Adrenal gland (tissue), 12 donors: ENCODE data around the gene CACNA1D. TPM values are rescaled to one million over a fixed set of nuclear protein-coding genes. Genes with fewer than 3 reads are reported as not detected.

Source experiments
- DNase-seq, 7 donors: peaks; one replicate each; pipeline ENCODE4 v3.0.0-alpha.2; 2019 to 2020
- H3K27ac ChIP-seq, 5 donors: fragments of 200-600 bp; sonication (generic) in 4 of 5; 1 replicate in 3 of 5; 2 replicates in 2 of 5; pipeline versions ENCODE4 v1.5.1 to v1.8.0; 2016 to 2020; ENCODE audit warnings: mild to moderate bottlenecking in 1 of 5
- H3K27me3 ChIP-seq: fragments of 200-600 bp; 2 replicates; pipeline ENCODE4 v1.8.0; 2021
- H3K36me3 ChIP-seq, 2 donors: fragments of 200-600 bp; replicated peaks in 1 of 2; 1 replicate in 1 of 2; 2 replicates in 1 of 2; pipeline versions ENCODE4 v1.5.1 to v1.8.0; 2018 to 2022
- H3K4me1 ChIP-seq, 2 donors: fragments of 200-600 bp; replicated peaks in 1 of 2; 1 replicate in 1 of 2; 2 replicates in 1 of 2; pipeline versions ENCODE4 v1.5.1 to v1.8.0; 2018 to 2021
- H3K4me3 ChIP-seq, 4 donors: fragments of 200-600 bp; sonication (generic) in 3 of 4; one replicate each; pipeline ENCODE4 v1.5.1; 2016 to 2018
- H3K9me3 ChIP-seq, 3 donors: fragments of 200-600 bp; sonication (generic) in 1 of 3; replicated peaks in 1 of 3; 1 replicate in 2 of 3; 2 replicates in 1 of 3; pipeline versions ENCODE4 v1.5.1 to v1.8.0; 2016 to 2021
- CTCF ChIP-seq, 6 experiments: fragments of 450-650 bp in 4 of 6; fragments of 200-600 bp in 2 of 6; sonication (generic) in 1 of 6; IDR thresholded peaks; 1 replicate in 5 of 6; 2 replicates in 1 of 6; pipeline versions ENCODE4 v1.5.1 to v1.8.0; 2016 to 2021; ENCODE audit warnings: antibody characterized with exemption in 6 of 6, mild to moderate bottlenecking in 2 of 6, moderate library complexity in 1 of 6
- POLR2A ChIP-seq, 2 donors: fragments of 450-650 bp; IDR thresholded peaks; one replicate each; pipeline ENCODE4 v1.6.1; 2017; ENCODE audit warnings: antibody characterized with exemption in 2 of 2, mild to moderate bottlenecking in 2 of 2, moderate library complexity in 1 of 2
- WGBS, 4 donors: extraction: QIAGEN DNeasy Blood & Tissue Kit in 2 of 4; methylation state at CpG; one replicate each; pipeline versions ENCODE4 v1.1.5 to v1.1.7; 2013 to 2017; 5-methylcytosine and 5-hydroxymethylcytosine counted together
- intact Hi-C, 2 donors: fragments of 100-400 bp; cut with DNase I; formaldehyde crosslinking; loops; one replicate each; pipeline versions ENCODE4 v1.14.1 to v1.15.0; 2022 to 2023
- polyA plus RNA-seq, 3 donors: library from polyadenylated mRNA; stranded (reverse); fragments of 200-250 nt in 2 of 3; fragments of 350-450 nt in 1 of 3; fragmentation: Illumina TruSeq in 1 of 3; extraction: RNeasy Lipid Tissue Mini Kit (QIAGEN cat#74804) in 1 of 3; gene quantifications; one replicate each; pipeline ENCODE4 v1.2.3, GENCODE V29; 2013 to 2014
- total RNA-seq, 9 donors: library from RNA; depleted of rRNA in 4 of 9; stranded (reverse); fragments of >200 nt in 4 of 9; fragments of 120-200 nt in 1 of 9; fragmentation: NEBNext Ultra II Directional in 1 of 9; extraction: Animal tissue kit (Norgen Biotek cat#: 25700) in 1 of 9; gene quantifications; one replicate each; pipeline versions ENCODE4 v1.1.0 to v1.2.4, GENCODE V29; 2013 to 2023
- donor health status: healthy with polysubstance abuse.
- donor health status: Bipolar disorder and iron deficiency.
- donor health status: DM: yes; HTN: yes; CAD: no.
- donor health status: DM: no; HTN: no; CAD: no.
- donor health status: DM: no; HTN: no; CAD: no.
- donor health status: DM: yes; HTN: yes; CAD: no.

Gene CACNA1D
- total and polyA plus RNA-seq, 12 donors: 25.8 to 111 (median 63.0) TPM

- Histone ChIP-seq H3K9me3 (no peaks in the 10 kb centered on the region), H3K27me3 (no peaks in the 10 kb centered on the region), H3K27ac (peak overlapping the region; percentile 9 to 87 (median 77)), H3K4me3 (no peak overlapping the region), H3K4me1 (peaks cover 12 to 52% of the 10 kb centered on the region in 2 donors), H3K36me3 (no peaks in the 10 kb centered on the region)
- peak in 6 of 7 donors; percentile 29 to 70 (median 46) for DNase-seq
- WGBS, 4 donors: 33 to 40% (median 38%) methylated on average over 10 of the region's 10 CpGs
- intact Hi-C loops: no loop called here
- TF ChIP-seq POLR2A (IDR thresholded peaks at IDR 0.05) (no peak), CTCF (IDR thresholded peaks at IDR 0.05) (no peak)
Observed at GRCh38 chr3:53545310-53545995, 51.0 kb downstream of the CACNA1D start.

GRCh38 chr3:53545996-53546359, 51.6 kb downstream of the CACNA1D start:
- TF ChIP-seq POLR2A (IDR thresholded peaks at IDR 0.05): no peak
- TF ChIP-seq CTCF (IDR thresholded peaks at IDR 0.05): no peak
- WGBS, 4 donors: 48 to 68% (median 60%) methylated on average over 7 of the region's 7 CpGs
- H3K4me3 ChIP-seq: no peak overlapping the region
- H3K27me3 ChIP-seq: no peaks in the 10 kb centered on the region
- peak overlapping the region; percentile 9 to 87 (median 77) for H3K27ac ChIP-seq
- no peaks in the 10 kb centered on the region for H3K36me3 ChIP-seq
- intact Hi-C loops: no loop called here
- no peak for DNase-seq
- H3K9me3 ChIP-seq: no peaks in the 10 kb centered on the region
- H3K4me1 ChIP-seq: peaks cover 17 to 57% of the 10 kb centered on the region in 2 donors

- Histone ChIP-seq H3K4me3 (no peak overlapping the region), H3K36me3 (no peaks in the 10 kb centered on the region), H3K4me1 (peaks cover 23 to 69% of the 10 kb centered on the region in 2 donors), H3K9me3 (no peaks in the 10 kb centered on the region), H3K27me3 (no peaks in the 10 kb centered on the region), H3K27ac (no peak overlapping the region)
- no peak for TF ChIP-seq CTCF (IDR thresholded peaks at IDR 0.05)
- TF ChIP-seq POLR2A (IDR thresholded peaks at IDR 0.05): no peak
- intact Hi-C loops: no loop called here
- no peak for DNase-seq
- WGBS, 4 donors: 89 to 95% (median 92%) methylated on average over 8 of the region's 8 CpGs
Observed at GRCh38 chr3:53547327-53547726, 52.9 kb downstream of the CACNA1D start.

GRCh38 chr3:53550005-53550620, 55.7 kb downstream of the CACNA1D start:
- Histone ChIP-seq H3K4me1 (peaks cover 23 to 55% of the 10 kb centered on the region in 2 donors), H3K27me3 (no peaks in the 10 kb centered on the region), H3K36me3 (no peaks in the 10 kb centered on the region), H3K27ac (peak overlapping the region in 2 of 5 donors; percentile 58 to 69), H3K4me3 (no peak overlapping the region), H3K9me3 (no peaks in the 10 kb centered on the region)
- intact Hi-C loops: no loop called here
- TF ChIP-seq CTCF (IDR thresholded peaks at IDR 0.05) (no peak), POLR2A (IDR thresholded peaks at IDR 0.05) (no peak)
- DNase-seq: peak in 2 of 7 donors; percentile 48 to 54
- WGBS, 4 donors: 51 to 55% (median 52%) methylated on average over 8 of the region's 8 CpGs
